Right atrium auricular region (tissue), 2 donors: ENCODE data around the gene ODAM. TPM values are rescaled to one million over a fixed set of nuclear protein-coding genes. Genes with fewer than 3 reads are reported as not detected.

Experiments used
- total RNA-seq, 2 donors: library from RNA; depleted of rRNA; stranded (reverse); fragments of >200 nt; gene quantifications; one replicate each; pipeline ENCODE4 v1.1.0, GENCODE V29; 2016

Gene ODAM
- total RNA-seq, 2 donors from 2014 or later, result not detected

Other genes with a start within 250 kb of the ODAM start
- not detected for gene CSN2, start 230.0 kb upstream of the ODAM start, total RNA-seq
- gene STATH, start 199.8 kb upstream of the ODAM start, total RNA-seq, result not detected
- gene HTN3, start 167.3 kb upstream of the ODAM start, total RNA-seq, result not detected
- gene HTN1, start 145.3 kb upstream of the ODAM start, total RNA-seq, result not detected
- gene PRR27, start 41.5 kb upstream of the ODAM start, total RNA-seq, result not detected
- not detected for gene FDCSP, start 30.4 kb downstream of the ODAM start, total RNA-seq
- gene CSN3, start 46.9 kb downstream of the ODAM start, total RNA-seq, result not detected
- not detected for gene CABS1, start 139.3 kb downstream of the ODAM start, total RNA-seq
- gene SMR3A, start 165.0 kb downstream of the ODAM start, total RNA-seq, result not detected
- not detected for gene SMR3B, start 187.4 kb downstream of the ODAM start, total RNA-seq
- gene OPRPN, start 202.2 kb downstream of the ODAM start, total RNA-seq, result not detected